ENCODE results near the gene SRC. TPM values are rescaled to one million over a fixed set of nuclear protein-coding genes. Genes with fewer than 3 reads are reported as not detected.

SRC gene
- polyA plus RNA-seq, 1 experiment: 35.4 TPM

DNA sequence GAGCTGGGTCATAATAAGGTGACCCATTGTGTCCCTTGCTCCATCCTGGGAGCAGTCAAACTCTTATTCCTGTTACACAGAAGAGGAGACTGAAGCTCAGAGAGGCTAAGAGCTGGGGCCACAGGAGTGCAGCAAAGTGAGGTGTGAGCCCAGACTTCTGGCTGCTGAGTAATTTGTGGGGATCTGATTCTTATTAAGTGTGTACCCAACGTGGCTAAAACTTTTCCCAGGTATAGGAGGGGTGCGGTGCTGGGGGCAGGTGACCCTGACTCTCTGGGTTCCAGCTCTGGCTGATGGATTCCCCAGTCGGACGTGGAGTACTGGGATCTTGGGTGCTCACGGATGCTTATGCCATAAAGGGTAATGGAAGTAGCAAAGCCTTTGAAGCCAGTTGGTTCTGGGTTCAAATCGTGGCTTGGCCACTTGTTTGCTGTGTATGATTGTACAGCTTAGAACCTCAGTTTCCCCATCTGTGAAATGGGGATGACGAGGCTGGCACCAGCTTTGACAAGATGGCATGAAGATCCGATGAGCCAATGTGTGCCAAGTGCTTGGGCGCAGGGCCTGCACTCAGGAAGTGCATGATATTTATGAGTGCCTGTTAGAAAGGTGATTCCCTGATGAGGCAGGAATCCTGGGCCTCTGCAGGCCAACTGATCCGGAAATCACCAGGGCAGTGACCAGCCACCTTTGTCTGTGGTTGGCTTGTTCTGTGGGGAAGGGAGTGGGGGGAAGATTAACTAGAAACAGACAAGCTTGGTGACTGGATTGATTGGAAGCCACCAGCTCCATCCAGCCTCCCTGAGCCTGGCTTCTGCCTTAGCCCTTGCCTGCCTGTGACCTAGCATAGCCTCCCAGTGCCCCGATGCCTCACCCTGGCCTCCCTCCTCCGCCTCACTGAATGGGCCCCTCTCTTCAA is 6.0 kb downstream of the SRC start:
- no peak for DNase-seq (ENCODE audit: low read depth)
- ChIA-PET POLR2A (interaction anchor here (0.6 kb wide), 1 partner anchor 28 kb away, joined by 3 read pairs; no protein-coding TSS in a partner anchor), CTCF (interaction anchor here (0.7 to 1.4 kb wide), 3 partner anchors 13 to 33 kb away, joined by 3 read pairs; no protein-coding TSS in a partner anchor)
- TF ChIP-seq, protein P1, sequence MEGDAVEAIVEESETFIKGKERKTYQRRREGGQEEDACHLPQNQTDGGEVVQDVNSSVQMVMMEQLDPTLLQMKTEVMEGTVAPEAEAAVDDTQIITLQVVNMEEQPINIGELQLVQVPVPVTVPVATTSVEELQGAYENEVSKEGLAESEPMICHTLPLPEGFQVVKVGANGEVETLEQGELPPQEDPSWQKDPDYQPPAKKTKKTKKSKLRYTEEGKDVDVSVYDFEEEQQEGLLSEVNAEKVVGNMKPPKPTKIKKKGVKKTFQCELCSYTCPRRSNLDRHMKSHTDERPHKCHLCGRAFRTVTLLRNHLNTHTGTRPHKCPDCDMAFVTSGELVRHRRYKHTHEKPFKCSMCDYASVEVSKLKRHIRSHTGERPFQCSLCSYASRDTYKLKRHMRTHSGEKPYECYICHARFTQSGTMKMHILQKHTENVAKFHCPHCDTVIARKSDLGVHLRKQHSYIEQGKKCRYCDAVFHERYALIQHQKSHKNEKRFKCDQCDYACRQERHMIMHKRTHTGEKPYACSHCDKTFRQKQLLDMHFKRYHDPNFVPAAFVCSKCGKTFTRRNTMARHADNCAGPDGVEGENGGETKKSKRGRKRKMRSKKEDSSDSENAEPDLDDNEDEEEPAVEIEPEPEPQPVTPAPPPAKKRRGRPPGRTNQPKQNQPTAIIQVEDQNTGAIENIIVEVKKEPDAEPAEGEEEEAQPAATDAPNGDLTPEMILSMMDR (IDR thresholded peaks at IDR 0.05; ENCODE audit: insufficient read depth, low read depth, low read length): no peak
- H3K27me3 ChIP-seq (ENCODE audit: control insufficient read depth, insufficient read depth, low read length): no peaks in the 10 kb centered on the region
- peaks cover 7% of the 10 kb centered on the region for H3K36me3 ChIP-seq (ENCODE audit: control insufficient read depth, insufficient read depth, low read length)
- H3K4me3 ChIP-seq (ENCODE audit: low read depth, low read length): no peak overlapping the region

DNA sequence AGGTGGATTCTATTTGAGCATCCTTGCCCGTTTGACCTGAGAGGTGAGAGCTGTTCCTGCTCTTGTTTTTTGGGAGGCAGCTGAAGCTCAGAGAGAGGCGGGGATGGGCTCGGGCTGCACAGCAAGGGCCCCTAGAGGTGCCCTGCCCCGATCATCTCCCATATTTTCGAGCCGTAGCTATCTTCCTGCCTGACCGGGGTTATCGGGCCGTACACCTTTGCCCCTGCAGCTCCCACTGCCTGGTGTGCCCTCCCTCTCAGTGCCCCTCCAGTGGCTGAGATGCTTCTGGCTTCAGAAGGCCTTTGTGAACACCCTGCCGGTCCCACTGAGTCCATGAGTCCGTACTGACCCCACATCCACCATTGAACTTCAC is 6.7 kb downstream of the SRC start:
- POLR2A ChIA-PET: interaction anchor here (0.6 kb wide), 1 partner anchor 29 kb away, joined by 3 read pairs; no protein-coding TSS in a partner anchor
- TF ChIP-seq, protein P1 (IDR thresholded peaks at IDR 0.05; ENCODE audit: insufficient read depth, low read depth, low read length): no peak
- CTCF ChIA-PET: interaction anchor here (0.7 kb wide), 1 partner anchor 28 kb away, joined by 3 read pairs; no protein-coding TSS in a partner anchor
- Histone ChIP-seq H3K27me3 (ENCODE audit: control insufficient read depth, insufficient read depth, low read length) (no peaks in the 10 kb centered on the region), H3K36me3 (ENCODE audit: control insufficient read depth, insufficient read depth, low read length) (peaks cover 5% of the 10 kb centered on the region), H3K4me3 (ENCODE audit: low read depth, low read length) (no peak overlapping the region)
- DNase-seq (ENCODE audit: low read depth): no peak

DNA sequence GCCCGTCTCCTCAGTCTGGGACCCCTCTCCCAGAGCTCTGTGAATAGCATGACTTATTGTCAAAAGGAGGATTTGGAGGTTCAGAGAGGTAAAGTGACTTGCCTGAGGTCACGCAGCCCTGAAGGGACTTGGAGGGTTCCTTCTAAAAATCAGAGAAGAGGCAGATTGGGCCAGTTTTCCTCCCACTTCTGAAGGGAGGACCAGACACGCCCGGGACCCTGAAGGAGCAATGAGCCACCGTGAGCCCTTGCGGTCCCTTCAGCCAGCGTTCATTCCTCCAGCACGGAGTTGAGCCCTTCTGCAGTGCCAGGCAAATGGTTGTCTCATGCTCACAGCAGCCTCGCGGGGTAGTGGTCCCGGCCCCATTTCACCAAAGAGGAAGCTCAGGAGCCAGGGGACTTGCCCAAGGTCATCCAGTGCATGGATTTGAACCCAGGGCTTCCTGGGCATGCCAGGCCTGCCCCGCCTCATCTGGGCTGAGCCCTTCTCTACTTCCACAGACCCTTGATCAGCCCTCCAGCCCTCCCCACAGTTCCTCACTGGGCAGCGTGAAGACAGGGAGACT is 7.4 kb downstream of the SRC start:
- no peak for DNase-seq (ENCODE audit: low read depth)
- TF ChIP-seq, protein P1 (IDR thresholded peaks at IDR 0.05; ENCODE audit: insufficient read depth, low read depth, low read length): no peak
- Histone ChIP-seq H3K4me3 (ENCODE audit: low read depth, low read length) (no peak overlapping the region), H3K36me3 (ENCODE audit: control insufficient read depth, insufficient read depth, low read length) (peaks cover 5% of the 10 kb centered on the region), H3K27me3 (ENCODE audit: control insufficient read depth, insufficient read depth, low read length) (no peaks in the 10 kb centered on the region)
- CTCF ChIA-PET: no interaction called here
- POLR2A ChIA-PET: no interaction called here

GRCh38 chr20:37354210-37355195 is 8.6 kb downstream of the SRC start:
- CTCF ChIA-PET: no interaction called here
- TF ChIP-seq, protein P1 (IDR thresholded peaks at IDR 0.05; ENCODE audit: insufficient read depth, low read depth, low read length): no peak

More at GRCh38 chr20:37354210-37355195, 8.6 kb downstream of the SRC start:
- Histone ChIP-seq H3K36me3 (ENCODE audit: control insufficient read depth, insufficient read depth, low read length) (peaks cover 5% of the 10 kb centered on the region), H3K27me3 (ENCODE audit: control insufficient read depth, insufficient read depth, low read length) (no peaks in the 10 kb centered on the region), H3K4me3 (ENCODE audit: low read depth, low read length) (no peak overlapping the region)
- no peak for DNase-seq (ENCODE audit: low read depth)
- POLR2A ChIA-PET: no interaction called here
